Measurements from ENCODE around the gene STX8. TPM values are rescaled to one million over a fixed set of nuclear protein-coding genes. Genes with fewer than 3 reads are reported as not detected.
"Not testable (repeated sequence)": the region's sequence is repeated elsewhere in the genome, so short reads cannot be mapped to it uniquely, and the experiment has no call there.

Gene STX8
- total and polyA plus RNA-seq, 7 donors, result 40.4 to 104 (median 72.6) TPM

DNA sequence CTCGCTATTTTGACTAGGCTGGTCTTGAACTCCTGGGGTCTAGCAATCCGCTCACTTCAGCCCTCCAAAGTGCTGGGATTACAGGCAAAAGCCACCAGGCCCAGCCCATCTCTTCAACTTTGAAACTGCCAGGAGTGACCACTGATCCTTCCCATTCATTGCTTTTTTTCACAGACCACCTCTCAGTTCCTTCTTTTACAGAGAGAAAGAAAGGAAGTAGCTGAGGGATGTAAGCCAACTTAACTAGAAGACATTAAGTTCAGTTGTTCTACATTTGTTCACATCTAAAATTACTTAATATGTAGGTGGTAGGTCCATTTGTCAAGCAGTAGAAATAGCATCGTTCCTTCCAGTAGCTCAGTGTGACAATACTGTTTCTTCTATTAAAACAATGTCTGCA is 219.8 kb downstream of the STX8 start:
- DNase-seq, result no peak
- H3K27me3 ChIP-seq, result no peaks in the 10 kb centered on the region
- H3K4me1 ChIP-seq, result no peaks in the 10 kb centered on the region
- WGBS, 2 donors, result 92 to 94% methylated on average over 3 of the region's 3 CpGs
- H3K4me3 ChIP-seq, result no peak overlapping the region
- no peaks in the 10 kb centered on the region for H3K9me3 ChIP-seq
- TF ChIP-seq EP300 (IDR thresholded peaks at IDR 0.05) (no peak), CTCF (IDR thresholded peaks at IDR 0.05) (no peak), POLR2A (IDR thresholded peaks at IDR 0.05) (no peak), POLR2AphosphoS5 (IDR thresholded peaks at IDR 0.05) (no peak)
- no peaks in the 10 kb centered on the region for H3K36me3 ChIP-seq
- intact Hi-C loops (cut with DNase I), result no loop called here
- H3K27ac ChIP-seq, result no peak overlapping the region

DNA sequence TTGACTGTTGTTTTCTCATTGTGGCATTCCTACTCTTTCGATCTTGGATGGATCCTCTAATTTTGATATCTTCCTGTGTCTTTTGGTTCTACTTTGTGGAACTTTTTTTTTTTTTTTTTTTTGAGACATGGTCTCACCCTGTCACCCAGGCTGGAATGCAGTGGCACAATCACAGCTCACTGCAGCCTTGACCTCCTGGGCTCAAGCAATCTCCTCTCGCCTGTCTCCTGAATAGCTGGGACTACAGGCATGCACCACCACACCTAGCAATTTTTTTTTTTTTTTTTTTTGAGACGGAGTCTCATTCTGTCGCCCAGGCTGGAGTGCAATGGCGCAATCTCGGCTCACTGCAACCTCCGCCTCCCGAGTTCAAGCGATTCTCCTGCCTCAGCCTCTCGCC is 220.4 kb downstream of the STX8 start:
- H3K27me3 ChIP-seq; H3K4me3 ChIP-seq; H3K9me3 ChIP-seq; H3K4me1 ChIP-seq; H3K27ac ChIP-seq; DNase-seq; intact Hi-C loops (cut with DNase I); H3K36me3 ChIP-seq: not testable (repeated sequence)
- 95 to 98% methylated on average over 10 of the region's 10 CpGs for WGBS, 2 donors

GRCh38 chr17:9350080-9350479 is 225.5 kb downstream of the STX8 start:
- no peak for DNase-seq
- intact Hi-C loops (cut with DNase I), result no loop called here
- H3K4me1 ChIP-seq, result no peaks in the 10 kb centered on the region
- WGBS, 2 donors, result 86 to 92% methylated on average over 6 of the region's 6 CpGs
- no peak overlapping the region for H3K4me3 ChIP-seq
- TF ChIP-seq CTCF (IDR thresholded peaks at IDR 0.05) (no peak), POLR2A (IDR thresholded peaks at IDR 0.05) (no peak), EP300 (IDR thresholded peaks at IDR 0.05) (no peak), POLR2AphosphoS5 (IDR thresholded peaks at IDR 0.05) (no peak)
- no peaks in the 10 kb centered on the region for H3K27me3 ChIP-seq
- H3K36me3 ChIP-seq, result no peaks in the 10 kb centered on the region
- H3K9me3 ChIP-seq, result no peaks in the 10 kb centered on the region
- no peak overlapping the region for H3K27ac ChIP-seq

DNA sequence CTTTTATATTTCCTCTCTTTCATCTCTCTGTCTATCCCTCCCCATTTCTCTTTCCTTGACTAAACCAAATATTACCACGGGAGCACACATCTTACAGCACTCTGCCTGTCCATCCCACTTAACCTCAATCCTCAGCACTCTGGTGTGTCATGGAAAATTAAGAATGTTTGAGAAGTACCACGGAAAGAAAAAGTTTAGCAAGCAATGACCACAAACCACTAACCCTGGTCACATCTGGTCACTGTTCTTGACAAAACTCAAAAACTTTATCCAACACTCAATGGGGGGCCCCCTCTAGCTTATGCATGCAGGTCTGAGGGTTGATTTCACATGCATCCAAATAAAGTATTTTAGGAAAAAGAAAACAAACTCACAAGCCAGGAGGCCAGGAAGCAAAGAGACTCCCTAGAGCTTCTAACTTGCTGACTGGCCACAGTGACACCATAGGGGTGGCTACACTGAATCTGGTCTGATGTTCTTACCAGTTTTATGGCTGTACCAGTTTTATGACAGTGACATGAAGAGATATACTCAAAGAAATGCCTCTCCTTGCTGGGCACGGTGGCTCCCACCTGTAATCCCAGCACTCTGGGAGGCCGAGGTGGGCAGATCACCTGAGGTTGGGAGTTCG is 229.2 kb downstream of the STX8 start:
- Histone ChIP-seq H3K36me3 (no peaks in the 10 kb centered on the region), H3K9me3 (no peaks in the 10 kb centered on the region), H3K4me1 (no peaks in the 10 kb centered on the region), H3K4me3 (no peak overlapping the region), H3K27ac (no peak overlapping the region), H3K27me3 (no peaks in the 10 kb centered on the region)
- 73 to 83% methylated on average over 5 of the region's 5 CpGs for WGBS, 2 donors
- TF ChIP-seq EP300 (IDR thresholded peaks at IDR 0.05), result no peak
- TF ChIP-seq POLR2AphosphoS5 (IDR thresholded peaks at IDR 0.05), result no peak
- no peak for TF ChIP-seq CTCF (IDR thresholded peaks at IDR 0.05)
- TF ChIP-seq POLR2A (IDR thresholded peaks at IDR 0.05), result no peak
- DNase-seq, result no peak
- intact Hi-C loops (cut with DNase I), result no loop called here

DNA sequence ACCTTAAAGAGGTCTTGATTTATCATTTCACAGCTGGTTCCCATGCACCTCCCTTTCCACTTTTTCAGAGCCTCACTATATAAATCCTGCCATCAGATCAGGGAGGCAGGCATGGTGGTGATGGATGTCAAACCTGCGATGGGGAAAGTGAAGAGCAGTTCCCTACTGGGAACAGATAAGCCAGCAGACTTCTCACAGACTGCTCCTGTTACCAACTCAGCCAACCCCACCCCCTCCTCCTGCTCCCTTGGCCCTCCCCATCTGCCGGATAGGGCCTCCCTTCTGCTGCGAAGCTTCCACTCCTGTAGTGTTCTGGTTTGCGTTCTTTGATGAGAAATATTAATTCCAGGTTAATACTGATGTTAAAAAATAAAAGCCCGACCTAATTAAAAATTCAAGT is 232.1 kb downstream of the STX8 start:
- intact Hi-C loops (cut with DNase I), result no loop called here
- WGBS, 2 donors, result 85 to 92% methylated on average over 5 of the region's 5 CpGs
- no peak for TF ChIP-seq POLR2AphosphoS5 (IDR thresholded peaks at IDR 0.05)
- no peak for TF ChIP-seq CTCF (IDR thresholded peaks at IDR 0.05)
- TF ChIP-seq EP300 (IDR thresholded peaks at IDR 0.05), result no peak
- Histone ChIP-seq H3K4me3 (no peak overlapping the region), H3K4me1 (no peaks in the 10 kb centered on the region), H3K27me3 (no peaks in the 10 kb centered on the region), H3K27ac (no peak overlapping the region), H3K9me3 (no peaks in the 10 kb centered on the region), H3K36me3 (no peaks in the 10 kb centered on the region)
- no peak for DNase-seq
